Aorta (tissue), 5 donors: ENCODE data around the gene TBX15. TPM values are rescaled to one million over a fixed set of nuclear protein-coding genes. Genes with fewer than 3 reads are reported as not detected.

Source experiments
- ATAC-seq: fragments of 200-7000 bp; cut with Tn5 transposase; one replicate; pipeline ENCODE4 v1.9.1; 2022; ENCODE audit warnings: moderate library complexity; ENCODE audit not compliant: low FRiP score
- DNase-seq, 2 donors: peaks; one replicate each; pipeline ENCODE4 v3.0.0-alpha.2; 2020
- H3K27ac ChIP-seq, 2 donors: one replicate each; pipeline ENCODE4 v1.5.1; 2013; ENCODE audit warnings: low read length in 2 of 2, mild to moderate bottlenecking in 2 of 2, moderate library complexity in 2 of 2, control low read depth in 1 of 2, inconsistent platforms in 1 of 2, low read depth in 1 of 2
- H3K27me3 ChIP-seq, 2 donors: one replicate each; pipeline ENCODE4 v1.6.1; 2013; ENCODE audit warnings: control low read depth in 1 of 2, low read length in 1 of 2, mild to moderate bottlenecking in 1 of 2, moderate library complexity in 1 of 2; ENCODE audit not compliant: insufficient read depth in 2 of 2, control insufficient read depth in 1 of 2
- H3K36me3 ChIP-seq, 2 donors: one replicate each; pipeline ENCODE4 v1.6.1; 2013; ENCODE audit warnings: control low read depth in 1 of 2, low read length in 1 of 2, mild to moderate bottlenecking in 1 of 2; ENCODE audit not compliant: insufficient read depth in 2 of 2, control insufficient read depth in 1 of 2
- H3K4me1 ChIP-seq, 2 donors: one replicate each; pipeline ENCODE4 v1.6.1; 2013; ENCODE audit warnings: low read length in 2 of 2, control low read depth in 1 of 2, mild to moderate bottlenecking in 1 of 2, moderate library complexity in 1 of 2; ENCODE audit not compliant: insufficient read depth in 2 of 2, control insufficient read depth in 1 of 2
- H3K4me3 ChIP-seq, 2 donors: one replicate each; pipeline ENCODE4 v1.5.1; 2013; ENCODE audit warnings: low read length in 2 of 2, control low read depth in 1 of 2, mild to moderate bottlenecking in 1 of 2
- H3K9me3 ChIP-seq: one replicate; pipeline ENCODE4 v1.6.1; 2013; ENCODE audit warnings: mild to moderate bottlenecking, low read length; ENCODE audit not compliant: control insufficient read depth
- WGBS, 2 donors: extraction: QIAGEN DNeasy Blood & Tissue Kit; methylation state at CpG; one replicate each; pipeline ENCODE4 v1.1.7; 2013; 5-methylcytosine and 5-hydroxymethylcytosine counted together
- intact Hi-C, 2 donors: fragments of 100-400 bp; cut with DNase I; formaldehyde crosslinking; loops; one replicate each; pipeline versions ENCODE4 v1.14.2 to v1.15.0; 2022
- polyA plus RNA-seq, 2 donors: library from polyadenylated mRNA; stranded (reverse); fragments of 200-250 nt; gene quantifications; one replicate each; pipeline ENCODE4 v1.2.3, GENCODE V29; 2013
- total RNA-seq, 2 donors: library from RNA; stranded (reverse); fragmentation: NEBNext Ultra II Directional; extraction: Animal tissue kit (Norgen Biotek cat#: 25700); gene quantifications; one replicate each; pipeline ENCODE4 v1.2.1, GENCODE V29; 2021
- donor health status: healthy with polysubstance abuse.
- donor health status: Bipolar disorder and iron deficiency.
- donor health status: DM: no; HTN: no; CAD: no.
- donor health status: DM: no; HTN: no; CAD: no.
- donor health status: DM: yes; HTN: yes; CAD: no.

Gene TBX15
- total and polyA plus RNA-seq, 4 donors, result 1.6 to 3.1 (median 2.3) TPM

DNA sequence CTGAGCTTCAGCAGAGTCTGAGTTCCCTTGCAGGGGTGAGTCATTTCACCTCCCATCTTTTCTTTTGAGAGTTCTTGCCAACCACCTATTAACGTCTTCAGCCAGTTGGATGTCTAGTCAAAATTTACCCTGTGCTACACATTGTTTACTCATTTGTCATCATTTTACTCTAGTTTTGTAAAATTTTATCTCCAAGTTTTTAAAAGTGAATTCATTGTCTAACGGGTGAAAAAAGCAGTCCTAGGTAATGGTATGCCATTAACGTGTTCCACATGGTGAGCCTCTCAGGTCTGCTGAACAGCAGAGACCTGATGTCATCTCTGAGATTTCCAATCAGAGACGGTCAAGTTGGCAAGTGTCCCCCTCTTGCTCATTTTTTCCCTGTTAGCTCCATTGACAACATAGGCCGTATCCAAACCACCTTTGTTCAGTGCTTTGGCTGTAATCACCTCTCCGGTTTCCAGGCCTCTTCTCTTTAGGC, 85.4 kb downstream of the TBX15 start:
- intact Hi-C loops, result no loop called here

GRCh38 chr1:118902299-118902698, 85.8 kb downstream of the TBX15 start:
- Histone ChIP-seq H3K9me3 (no peaks in the 10 kb centered on the region), H3K36me3 (no peaks in the 10 kb centered on the region), H3K4me3 (no peak overlapping the region), H3K4me1 (no peaks in the 10 kb centered on the region), H3K27me3 (no peaks in the 10 kb centered on the region), H3K27ac (no peak overlapping the region)
- intact Hi-C loops, result no loop called here
- 89% methylated on average over 2 of the region's 2 CpGs for WGBS, 2 donors
- DNase-seq, result no peak
- no peak for ATAC-seq

More for the DNA sequence above, 85.4 kb downstream of the TBX15 start:
- H3K27ac ChIP-seq, result no peak overlapping the region
- no peaks in the 10 kb centered on the region for H3K9me3 ChIP-seq
- no peaks in the 10 kb centered on the region for H3K36me3 ChIP-seq
- H3K4me3 ChIP-seq, result no peak overlapping the region
- WGBS, 2 donors, result 78 to 83% methylated on average over 6 of the region's 6 CpGs
- H3K27me3 ChIP-seq, result no peaks in the 10 kb centered on the region
- DNase-seq (no peak), ATAC-seq (no peak)
- H3K4me1 ChIP-seq, result no peaks in the 10 kb centered on the region

DNA sequence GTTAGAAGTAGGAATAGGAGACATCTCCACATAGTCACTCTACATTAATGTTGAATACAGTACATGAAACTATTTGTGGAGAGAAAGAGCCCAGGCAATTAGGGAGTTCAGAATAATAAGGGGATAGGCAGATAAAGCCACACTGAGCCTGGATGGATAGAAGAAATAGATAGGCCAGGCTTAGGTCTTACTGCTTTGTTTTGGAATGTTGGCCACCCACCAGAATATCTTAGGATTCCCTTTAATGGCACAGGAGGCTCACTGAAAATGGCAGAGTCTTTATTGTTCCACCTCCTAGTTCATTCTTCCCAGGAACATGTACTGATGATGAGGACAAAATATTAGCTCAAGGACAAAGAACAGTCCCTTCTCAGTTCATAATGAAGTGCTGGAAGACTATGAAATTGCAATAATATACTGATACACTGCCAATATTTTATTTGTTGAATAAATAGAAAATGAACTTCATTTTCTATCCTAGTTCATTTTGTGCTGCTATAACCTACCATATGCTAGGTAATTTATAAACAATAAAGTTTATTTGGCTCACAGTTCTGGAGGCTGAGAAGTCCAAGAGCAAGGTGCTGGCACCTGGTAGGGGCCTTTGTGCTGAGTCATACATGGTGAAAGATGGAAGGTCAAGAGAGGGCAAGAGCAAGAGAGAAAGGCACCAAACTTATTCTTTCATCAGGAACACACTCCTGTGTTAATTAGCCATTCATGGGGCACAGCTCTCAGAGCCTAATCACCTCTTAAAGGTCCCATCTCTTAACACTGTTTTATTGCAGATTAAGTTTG, 87.3 kb downstream of the TBX15 start:
- Histone ChIP-seq H3K4me1 (no peaks in the 10 kb centered on the region), H3K36me3 (no peaks in the 10 kb centered on the region), H3K4me3 (no peak overlapping the region), H3K9me3 (no peaks in the 10 kb centered on the region), H3K27me3 (no peaks in the 10 kb centered on the region), H3K27ac (no peak overlapping the region)
- DNase-seq (no peak), ATAC-seq (no peak)
- intact Hi-C loops, result no loop called here

DNA sequence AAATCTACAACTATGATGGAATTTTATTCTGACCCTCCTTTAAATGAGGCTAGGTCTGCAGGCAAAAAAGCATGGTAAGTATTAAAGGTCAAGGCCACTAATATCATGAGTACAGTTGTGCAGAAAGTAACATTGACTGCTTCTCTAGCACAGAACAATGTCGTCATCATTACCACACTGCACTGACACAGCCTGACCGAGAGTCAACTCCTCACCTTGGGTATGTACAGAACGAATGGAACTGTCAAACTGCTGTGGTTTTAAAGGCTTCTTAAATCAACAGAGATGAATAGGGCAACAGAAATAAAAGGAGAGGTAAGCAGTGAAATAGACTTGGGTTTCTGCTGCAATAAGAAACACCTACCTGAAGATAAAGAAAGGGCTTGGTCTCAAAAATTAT, 88.8 kb downstream of the TBX15 start:
- intact Hi-C loops, result no loop called here
- Histone ChIP-seq H3K27me3 (no peaks in the 10 kb centered on the region), H3K4me1 (no peaks in the 10 kb centered on the region), H3K27ac (no peak overlapping the region), H3K4me3 (no peak overlapping the region), H3K9me3 (no peaks in the 10 kb centered on the region), H3K36me3 (no peaks in the 10 kb centered on the region)
- WGBS, 2 donors, result 55 to 63% methylated on average over 3 of the region's 3 CpGs
- ATAC-seq, result no peak
- no peak for DNase-seq

DNA sequence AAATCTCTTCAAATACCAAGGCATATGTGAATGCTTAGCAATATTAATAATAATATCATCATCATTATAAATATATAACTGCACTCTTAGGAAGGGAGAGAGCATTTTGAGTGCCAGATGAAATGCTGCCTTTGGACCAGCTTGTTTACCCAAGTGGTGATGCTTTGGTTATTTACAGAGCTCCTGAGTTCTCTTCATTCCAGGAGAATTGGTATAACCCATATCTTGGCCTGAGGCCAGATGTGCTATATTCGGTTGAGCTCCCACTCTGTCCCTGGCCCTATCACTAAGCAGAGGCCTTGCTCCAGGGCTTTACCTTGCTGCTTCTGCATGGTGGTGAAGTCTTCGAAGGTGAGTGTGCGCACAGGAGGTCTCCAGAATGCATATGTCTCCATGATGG, 89.4 kb downstream of the TBX15 start:
- H3K4me3 ChIP-seq, result no peak overlapping the region
- H3K4me1 ChIP-seq, result no peaks in the 10 kb centered on the region
- H3K27me3 ChIP-seq, result no peaks in the 10 kb centered on the region
- H3K27ac ChIP-seq, result no peak overlapping the region
- 72 to 77% methylated on average over 3 of the region's 3 CpGs for WGBS, 2 donors
- ATAC-seq (no peak), DNase-seq (no peak)
- no peaks in the 10 kb centered on the region for H3K36me3 ChIP-seq
- intact Hi-C loops, result no loop called here
- no peaks in the 10 kb centered on the region for H3K9me3 ChIP-seq

- ATAC-seq (no peak), DNase-seq (no peak)
- Histone ChIP-seq H3K36me3 (no peaks in the 10 kb centered on the region), H3K4me1 (no peaks in the 10 kb centered on the region), H3K4me3 (no peak overlapping the region), H3K9me3 (no peaks in the 10 kb centered on the region), H3K27me3 (no peaks in the 10 kb centered on the region), H3K27ac (no peak overlapping the region)
- intact Hi-C loops, result no loop called here
These were observed 91.7 kb downstream of the TBX15 start for GRCh38 chr1:118896416-118896815.

DNA sequence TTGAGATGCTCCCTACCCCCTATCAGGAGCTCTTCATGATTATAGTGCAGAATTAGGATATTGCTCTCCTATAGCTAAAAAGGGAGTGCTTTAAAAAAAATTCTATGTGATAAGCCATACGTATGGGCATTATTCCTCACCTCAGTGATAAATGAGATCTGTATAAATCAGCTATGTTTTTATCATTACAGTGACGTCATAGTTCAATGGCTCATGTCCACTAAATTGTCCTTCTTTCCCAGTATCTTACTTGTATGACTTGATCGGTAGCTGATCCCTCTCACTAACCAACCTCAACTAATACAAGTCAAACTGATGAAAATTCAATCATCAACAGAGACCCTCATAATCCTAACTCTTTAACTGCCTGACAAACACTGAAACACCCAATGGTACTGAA, 93.3 kb downstream of the TBX15 start:
- Histone ChIP-seq H3K9me3 (no peaks in the 10 kb centered on the region), H3K36me3 (no peaks in the 10 kb centered on the region), H3K27me3 (no peaks in the 10 kb centered on the region), H3K27ac (no peak overlapping the region), H3K4me3 (no peak overlapping the region), H3K4me1 (no peaks in the 10 kb centered on the region)
- intact Hi-C loops, result no loop called here
- 75% methylated on average over 3 of the region's 3 CpGs for WGBS, 2 donors
- ATAC-seq (no peak), DNase-seq (no peak)

- no peaks in the 10 kb centered on the region for H3K36me3 ChIP-seq
- no peak overlapping the region for H3K4me3 ChIP-seq
- no peak for DNase-seq
- no peak overlapping the region for H3K27ac ChIP-seq
- H3K27me3 ChIP-seq, result no peaks in the 10 kb centered on the region
- intact Hi-C loops, result no loop called here
- 85 to 90% methylated on average over 5 of the region's 5 CpGs for WGBS, 2 donors
- no peaks in the 10 kb centered on the region for H3K4me1 ChIP-seq
- no peak for ATAC-seq
- H3K9me3 ChIP-seq, result no peaks in the 10 kb centered on the region
These were observed 97.2 kb downstream of the TBX15 start for GRCh38 chr1:118890851-118891384.

DNA sequence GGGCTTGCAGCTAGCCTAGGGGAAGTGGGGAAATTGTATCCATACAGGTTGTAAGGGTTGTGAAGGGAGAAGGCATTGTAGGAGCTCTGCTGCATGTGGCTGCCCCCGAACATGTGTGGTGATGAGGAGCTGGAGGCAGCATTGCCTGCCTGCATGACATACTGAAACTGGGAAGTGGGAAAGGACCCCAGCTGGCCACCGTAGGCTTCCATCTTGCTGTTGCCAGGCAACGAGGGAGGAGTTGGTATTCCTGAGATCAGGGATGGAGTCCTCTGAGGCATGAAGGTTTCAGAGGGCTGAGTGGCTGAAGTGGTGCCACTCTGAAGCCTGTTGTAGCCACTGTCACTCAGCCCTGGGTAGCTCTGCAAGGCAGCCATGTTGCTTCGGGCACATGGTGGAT, 103.2 kb downstream of the TBX15 start:
- H3K36me3 ChIP-seq, result no peaks in the 10 kb centered on the region
- H3K27ac ChIP-seq, result no peak overlapping the region
- no peaks in the 10 kb centered on the region for H3K9me3 ChIP-seq
- no peak overlapping the region for H3K4me3 ChIP-seq
- DNase-seq, result no peak
- intact Hi-C loops, result no loop called here
- ATAC-seq, result no peak
- H3K27me3 ChIP-seq, result no peaks in the 10 kb centered on the region
- 84 to 86% methylated on average over 4 of the region's 4 CpGs for WGBS, 2 donors
- no peaks in the 10 kb centered on the region for H3K4me1 ChIP-seq
